Measurements from ENCODE around the gene KCNK1. TPM values are rescaled to one million over a fixed set of nuclear protein-coding genes. Genes with fewer than 3 reads are reported as not detected.
A peak's percentile ranks its signal among the peaks of the same experiment; 100 is the strongest.

KCNK1 gene
- total RNA-seq, 1 donor from 2014 or later: 5.7 TPM

DNA sequence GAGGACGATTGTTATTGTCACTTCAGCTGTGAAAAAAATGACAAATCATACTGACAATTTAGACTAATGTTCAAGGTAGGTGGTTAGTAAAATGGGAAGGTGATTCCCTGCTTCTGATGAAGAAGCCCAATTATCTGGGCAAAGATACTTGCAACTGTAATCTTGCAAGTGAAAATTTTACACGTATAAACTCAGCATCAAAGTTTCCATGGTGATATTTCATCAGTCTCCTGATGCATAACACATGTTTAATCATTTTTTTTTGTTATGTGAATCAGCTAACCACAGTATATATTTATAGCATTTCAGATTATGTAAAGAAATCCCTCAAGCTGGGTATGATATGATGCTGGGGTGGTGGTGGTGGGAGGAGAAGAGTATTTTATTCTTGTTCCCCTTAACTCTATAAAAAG lies 16.4 kb upstream of the KCNK1 start:
- DNase-seq (ENCODE audit: low read depth): peak; percentile 44
- H3K27me3 ChIP-seq (ENCODE audit: insufficient read depth, low read length): no peaks in the 10 kb centered on the region
- Mint-ChIP-seq H3K4me1 (ENCODE audit: low read depth, unreplicated experiment) (no peaks in the 10 kb centered on the region), H3K4me3 (ENCODE audit: unreplicated experiment) (no peak overlapping the region), H3K27ac (ENCODE audit: unreplicated experiment) (no peak overlapping the region), H3K36me3 (ENCODE audit: low read depth, unreplicated experiment) (no peaks in the 10 kb centered on the region), H3K27me3 (ENCODE audit: low read depth, unreplicated experiment) (peaks cover 4% of the 10 kb centered on the region), H3K9me3 (ENCODE audit: unreplicated experiment) (peaks cover 2% of the 10 kb centered on the region)
- no peak overlapping the region for H3K4me3 ChIP-seq (ENCODE audit: insufficient read depth, low read depth, low read length)
- no peaks in the 10 kb centered on the region for H3K4me1 ChIP-seq (ENCODE audit: insufficient read depth, low read length)
- no peak overlapping the region for H3K27ac ChIP-seq (ENCODE audit: low read depth, low read length)
- H3K4me2 ChIP-seq (ENCODE audit: low read length): no peak overlapping the region
- no peaks in the 10 kb centered on the region for H3K36me3 ChIP-seq (ENCODE audit: insufficient read depth, low read length)
- H4K20me1 ChIP-seq (ENCODE audit: insufficient read depth, low read length): no peaks in the 10 kb centered on the region
- H3K9ac ChIP-seq (ENCODE audit: low read length): no peak overlapping the region
- H2AFZ ChIP-seq (ENCODE audit: low read depth, low read length): no peak overlapping the region
- no peaks in the 10 kb centered on the region for H3K79me2 ChIP-seq (ENCODE audit: insufficient read depth, low read length)
- FAIRE-seq: no peak
- no peak for TF ChIP-seq EZH2 (IDR thresholded peaks at IDR 0.05; ENCODE audit: insufficient read depth, low read length)
- TF ChIP-seq, protein P1, sequence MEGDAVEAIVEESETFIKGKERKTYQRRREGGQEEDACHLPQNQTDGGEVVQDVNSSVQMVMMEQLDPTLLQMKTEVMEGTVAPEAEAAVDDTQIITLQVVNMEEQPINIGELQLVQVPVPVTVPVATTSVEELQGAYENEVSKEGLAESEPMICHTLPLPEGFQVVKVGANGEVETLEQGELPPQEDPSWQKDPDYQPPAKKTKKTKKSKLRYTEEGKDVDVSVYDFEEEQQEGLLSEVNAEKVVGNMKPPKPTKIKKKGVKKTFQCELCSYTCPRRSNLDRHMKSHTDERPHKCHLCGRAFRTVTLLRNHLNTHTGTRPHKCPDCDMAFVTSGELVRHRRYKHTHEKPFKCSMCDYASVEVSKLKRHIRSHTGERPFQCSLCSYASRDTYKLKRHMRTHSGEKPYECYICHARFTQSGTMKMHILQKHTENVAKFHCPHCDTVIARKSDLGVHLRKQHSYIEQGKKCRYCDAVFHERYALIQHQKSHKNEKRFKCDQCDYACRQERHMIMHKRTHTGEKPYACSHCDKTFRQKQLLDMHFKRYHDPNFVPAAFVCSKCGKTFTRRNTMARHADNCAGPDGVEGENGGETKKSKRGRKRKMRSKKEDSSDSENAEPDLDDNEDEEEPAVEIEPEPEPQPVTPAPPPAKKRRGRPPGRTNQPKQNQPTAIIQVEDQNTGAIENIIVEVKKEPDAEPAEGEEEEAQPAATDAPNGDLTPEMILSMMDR (IDR thresholded peaks at IDR 0.05; ENCODE audit: insufficient read depth, low read depth, low read length): no peak
- no peaks in the 10 kb centered on the region for H3K9me3 ChIP-seq (ENCODE audit: insufficient read depth, low read depth, low read length)

DNA sequence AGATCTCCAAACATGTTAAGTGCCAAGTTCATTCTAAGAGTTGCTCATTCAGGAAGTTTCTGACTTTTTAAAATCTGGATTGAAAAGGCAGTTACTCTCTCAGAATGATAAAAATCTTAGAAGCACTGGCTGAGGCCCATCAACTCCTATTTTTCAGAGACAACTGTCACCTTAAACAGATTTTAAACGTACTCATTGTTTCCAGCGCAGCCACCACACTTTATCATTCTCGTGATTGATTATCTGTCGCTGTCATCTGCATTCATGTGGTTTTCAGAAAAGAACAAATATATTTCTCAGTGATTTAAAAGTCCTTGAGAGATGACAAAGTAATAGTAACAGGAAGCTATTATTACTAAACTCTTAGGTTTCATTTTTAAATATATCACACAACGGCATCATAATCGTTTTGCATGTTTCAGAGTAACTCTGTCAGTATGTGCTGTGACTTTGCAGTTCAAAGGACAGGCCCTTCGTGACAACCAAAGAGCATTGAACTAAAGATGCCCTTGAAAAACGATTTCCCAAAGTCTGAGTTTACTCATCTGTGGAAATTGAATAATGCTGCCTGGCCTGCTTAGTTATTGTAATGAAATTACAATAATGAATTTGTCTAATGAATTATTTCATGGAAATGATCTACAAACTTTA lies 14.9 kb upstream of the KCNK1 start:
- Histone ChIP-seq H3K36me3 (ENCODE audit: insufficient read depth, low read length) (no peaks in the 10 kb centered on the region), H3K27me3 (ENCODE audit: insufficient read depth, low read length) (no peaks in the 10 kb centered on the region), H2AFZ (ENCODE audit: low read depth, low read length) (no peak overlapping the region), H4K20me1 (ENCODE audit: insufficient read depth, low read length) (no peaks in the 10 kb centered on the region), H3K79me2 (ENCODE audit: insufficient read depth, low read length) (no peaks in the 10 kb centered on the region), H3K9ac (ENCODE audit: low read length) (no peak overlapping the region), H3K9me3 (ENCODE audit: insufficient read depth, low read depth, low read length) (no peaks in the 10 kb centered on the region), H3K4me3 (ENCODE audit: insufficient read depth, low read depth, low read length) (no peak overlapping the region), H3K4me2 (ENCODE audit: low read length) (no peak overlapping the region), H3K27ac (ENCODE audit: low read depth, low read length) (no peak overlapping the region), H3K4me1 (ENCODE audit: insufficient read depth, low read length) (no peaks in the 10 kb centered on the region)
- Mint-ChIP-seq H3K36me3 (ENCODE audit: low read depth, unreplicated experiment) (no peaks in the 10 kb centered on the region), H3K4me3 (ENCODE audit: unreplicated experiment) (no peak overlapping the region), H3K4me1 (ENCODE audit: low read depth, unreplicated experiment) (no peaks in the 10 kb centered on the region), H3K27me3 (ENCODE audit: low read depth, unreplicated experiment) (peaks cover 4% of the 10 kb centered on the region), H3K9me3 (ENCODE audit: unreplicated experiment) (peaks cover 2% of the 10 kb centered on the region), H3K27ac (ENCODE audit: unreplicated experiment) (no peak overlapping the region)
- FAIRE-seq (no peak), DNase-seq (ENCODE audit: low read depth) (peak; percentile 51)
- TF ChIP-seq, protein P1 (IDR thresholded peaks at IDR 0.05; ENCODE audit: insufficient read depth, low read depth, low read length): no peak
- no peak for TF ChIP-seq EZH2 (IDR thresholded peaks at IDR 0.05; ENCODE audit: insufficient read depth, low read length)

DNA sequence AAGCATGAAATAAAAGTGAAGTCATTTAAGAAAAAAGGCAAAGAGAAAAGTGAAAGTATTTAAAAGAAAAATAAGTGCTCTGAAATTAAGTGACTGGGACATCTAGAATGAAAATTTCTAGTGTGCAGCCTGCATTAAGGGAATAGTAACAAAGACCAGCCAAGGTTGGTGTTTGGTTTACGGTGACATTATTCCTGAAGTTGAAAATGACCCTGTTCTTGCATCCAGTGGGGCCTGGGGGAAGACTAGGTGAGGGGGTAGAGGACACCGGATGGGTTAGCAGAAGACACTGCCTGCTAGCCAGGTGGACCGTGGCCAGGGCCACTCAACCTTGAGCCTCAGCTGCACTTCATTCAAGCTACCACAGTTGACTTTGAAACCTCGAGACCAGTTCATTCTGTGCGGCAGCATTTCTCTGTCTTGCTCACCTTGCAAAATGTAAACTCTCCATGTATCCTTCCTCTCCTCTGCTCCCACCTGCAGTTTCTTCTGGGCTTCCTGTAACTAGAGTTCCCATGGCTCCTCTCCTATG lies 14.3 kb upstream of the KCNK1 start:
- Histone ChIP-seq H3K9ac (ENCODE audit: low read length) (no peak overlapping the region), H3K9me3 (ENCODE audit: insufficient read depth, low read depth, low read length) (no peaks in the 10 kb centered on the region), H3K4me2 (ENCODE audit: low read length) (no peak overlapping the region), H3K79me2 (ENCODE audit: insufficient read depth, low read length) (no peaks in the 10 kb centered on the region), H3K36me3 (ENCODE audit: insufficient read depth, low read length) (no peaks in the 10 kb centered on the region), H3K27ac (ENCODE audit: low read depth, low read length) (no peak overlapping the region), H3K4me3 (ENCODE audit: insufficient read depth, low read depth, low read length) (no peak overlapping the region), H4K20me1 (ENCODE audit: insufficient read depth, low read length) (no peaks in the 10 kb centered on the region), H2AFZ (ENCODE audit: low read depth, low read length) (no peak overlapping the region), H3K27me3 (ENCODE audit: insufficient read depth, low read length) (no peaks in the 10 kb centered on the region), H3K4me1 (ENCODE audit: insufficient read depth, low read length) (no peaks in the 10 kb centered on the region)
- peaks cover 2% of the 10 kb centered on the region for H3K9me3 Mint-ChIP-seq (ENCODE audit: unreplicated experiment)
- DNase-seq (ENCODE audit: low read depth) (no peak), FAIRE-seq (no peak)
- no peak overlapping the region for H3K27ac Mint-ChIP-seq (ENCODE audit: unreplicated experiment)
- no peaks in the 10 kb centered on the region for H3K36me3 Mint-ChIP-seq (ENCODE audit: low read depth, unreplicated experiment)
- H3K4me3 Mint-ChIP-seq (ENCODE audit: unreplicated experiment): no peak overlapping the region
- TF ChIP-seq, protein P1 (IDR thresholded peaks at IDR 0.05; ENCODE audit: insufficient read depth, low read depth, low read length): no peak
- no peak for TF ChIP-seq EZH2 (IDR thresholded peaks at IDR 0.05; ENCODE audit: insufficient read depth, low read length)
- peaks cover 4% of the 10 kb centered on the region for H3K27me3 Mint-ChIP-seq (ENCODE audit: low read depth, unreplicated experiment)
- no peaks in the 10 kb centered on the region for H3K4me1 Mint-ChIP-seq (ENCODE audit: low read depth, unreplicated experiment)
